SJCRH30 (cell line): Measurements from ENCODE around the gene ZNF791. TPM values are rescaled to one million over a fixed set of nuclear protein-coding genes. Genes with fewer than 3 reads are reported as not detected.
"Not testable (repeated sequence)": the region's sequence is repeated elsewhere in the genome, so short reads cannot be mapped to it uniquely, and the experiment has no call there.

Experiments used
- DNase-seq, 2 experiments: peaks; one replicate each; pipeline ENCODE4 v3.0.0-alpha.2; 2015 to 2020
- H3K27ac ChIP-seq: fragments of 250-450 bp; sonication (Bioruptor Pico); 2 replicates; pipeline ENCODE4 v1.5.1; 2020; ENCODE audit warnings: mild to moderate bottlenecking, moderate library complexity
- H3K27me3 ChIP-seq: fragments of 250-450 bp; sonication (Bioruptor Pico); 2 replicates; pipeline ENCODE4 v1.5.1; 2020; ENCODE audit warnings: mild to moderate bottlenecking, moderate library complexity
- H3K36me3 ChIP-seq: fragments of 250-450 bp; sonication (Bioruptor Pico); 2 replicates; pipeline ENCODE4 v1.5.1; 2020; ENCODE audit warnings: mild to moderate bottlenecking, moderate library complexity
- H3K4me1 ChIP-seq: fragments of 250-450 bp; sonication (Bioruptor Pico); 2 replicates; pipeline ENCODE4 v1.5.1; 2020; ENCODE audit warnings: mild to moderate bottlenecking, moderate library complexity
- H3K4me3 ChIP-seq: fragments of 250-450 bp; sonication (Bioruptor Pico); 2 replicates; pipeline ENCODE4 v1.5.1; 2020; ENCODE audit warnings: mild to moderate bottlenecking, moderate library complexity
- H3K9me3 ChIP-seq: fragments of 250-450 bp; sonication (Bioruptor Pico); replicated peaks from 2 replicates; pipeline ENCODE4 v1.5.1; 2020; ENCODE audit warnings: mild to moderate bottlenecking, moderate library complexity
- total RNA-seq: library from RNA; depleted of rRNA; stranded (reverse); fragments of >200 nt; shearing (Covaris generic); gene quantifications from 2 replicates; pipeline ENCODE4 v1.2.3, GENCODE V29; 2014; rRNA removed

ZNF791 gene
- total RNA-seq, result 25.0 and 25.7 TPM in 2 replicates

- H3K4me3 ChIP-seq, result peak within 1 kb of the TSS; percentile 92
- H3K36me3 ChIP-seq, result peaks cover 38% of the 10 kb centered on the region
- H3K4me1 ChIP-seq, result peaks cover 4% of the 10 kb centered on the region
- no peaks in the 10 kb centered on the region for H3K27me3 ChIP-seq
- H3K9me3 ChIP-seq, result no peaks in the 10 kb centered on the region
- DNase-seq, result peak; percentile 100
- H3K27ac ChIP-seq, result peak within 1 kb of the TSS; percentile 62
These were observed at the start of gene ZNF791, which contains the start of gene ZNF490 for GRCh38 chr19:12610540-12611360. TSS of gene ZNF791 (plus strand) at chr19:12610920. CDS start at chr19:12611080, 160 bp downstream. TSS of gene ZNF490 (minus strand) at chr19:12610813. CDS start at chr19:12610680, 133 bp downstream.

GRCh38 chr19:12564016-12564664 lies 46.6 kb upstream of the ZNF791 start:
- Histone ChIP-seq H3K36me3 (no peaks in the 10 kb centered on the region), H3K9me3 (no peaks in the 10 kb centered on the region; the same call in 1 of the 2 replicates), H3K27me3 (no peaks in the 10 kb centered on the region), H3K4me1 (no peaks in the 10 kb centered on the region), H3K4me3 (no peak overlapping the region), H3K27ac (no peak overlapping the region)
- peak; percentile 90 to 96 for DNase-seq

- H3K9me3 ChIP-seq, H3K4me1 ChIP-seq, H3K4me3 ChIP-seq, H3K27ac ChIP-seq, DNase-seq, H3K27me3 ChIP-seq, H3K36me3 ChIP-seq: not testable (repeated sequence)
These were observed 44.3 kb upstream of the ZNF791 start for GRCh38 chr19:12566380-12566779.

- Histone ChIP-seq H3K27me3 (no peaks in the 10 kb centered on the region), H3K9me3 (no peaks in the 10 kb centered on the region), H3K4me3 (no peak overlapping the region), H3K27ac (no peak overlapping the region), H3K4me1 (no peaks in the 10 kb centered on the region), H3K36me3 (no peaks in the 10 kb centered on the region)
- no peak for DNase-seq
These were observed 42.8 kb upstream of the ZNF791 start for GRCh38 chr19:12567951-12568350.

- DNase-seq, result no peak
These were observed 36.7 kb upstream of the ZNF791 start for GRCh38 chr19:12574036-12574435.

GRCh38 chr19:12578641-12579040 lies 32.1 kb upstream of the ZNF791 start:
- Histone ChIP-seq H3K36me3 (peaks cover 58% of the 10 kb centered on the region), H3K4me3 (no peak overlapping the region), H3K4me1 (no peaks in the 10 kb centered on the region), H3K9me3 (peaks cover 26% of the 10 kb centered on the region), H3K27me3 (no peaks in the 10 kb centered on the region), H3K27ac (no peak overlapping the region)
- DNase-seq, result no peak

More at GRCh38 chr19:12574036-12574435, 36.7 kb upstream of the ZNF791 start:
- H3K27me3 ChIP-seq, result no peaks in the 10 kb centered on the region
- H3K4me1 ChIP-seq, result no peaks in the 10 kb centered on the region
- H3K9me3 ChIP-seq, result no peaks in the 10 kb centered on the region
- peaks cover 22% of the 10 kb centered on the region for H3K36me3 ChIP-seq
- H3K4me3 ChIP-seq, result no peak overlapping the region
- no peak overlapping the region for H3K27ac ChIP-seq

- Histone ChIP-seq H3K27ac (no peak overlapping the region), H3K27me3 (no peaks in the 10 kb centered on the region), H3K4me1 (no peaks in the 10 kb centered on the region), H3K4me3 (no peak overlapping the region), H3K36me3 (peaks cover 58% of the 10 kb centered on the region), H3K9me3 (peaks cover 26% of the 10 kb centered on the region)
- no peak for DNase-seq
These were observed 30.5 kb upstream of the ZNF791 start for GRCh38 chr19:12580180-12580694.

GRCh38 chr19:12581100-12581499 lies 29.6 kb upstream of the ZNF791 start:
- Histone ChIP-seq H3K36me3 (peaks cover 58% of the 10 kb centered on the region), H3K27ac (no peak overlapping the region), H3K4me1 (no peaks in the 10 kb centered on the region), H3K4me3 (no peak overlapping the region), H3K9me3 (peaks cover 26% of the 10 kb centered on the region), H3K27me3 (no peaks in the 10 kb centered on the region)
- no peak for DNase-seq

- no peaks in the 10 kb centered on the region for H3K27me3 ChIP-seq
- H3K27ac ChIP-seq, result no peak overlapping the region
- H3K36me3 ChIP-seq, result peaks cover 15% of the 10 kb centered on the region
- no peak overlapping the region for H3K4me3 ChIP-seq
- H3K9me3 ChIP-seq, result no peaks in the 10 kb centered on the region
- no peaks in the 10 kb centered on the region for H3K4me1 ChIP-seq
- no peak for DNase-seq
These were observed 14.2 kb upstream of the ZNF791 start for GRCh38 chr19:12596485-12596884.

GRCh38 chr19:12596927-12597548 lies 13.7 kb upstream of the ZNF791 start:
- no peaks in the 10 kb centered on the region for H3K27me3 ChIP-seq
- H3K4me1 ChIP-seq, result no peaks in the 10 kb centered on the region
- H3K9me3 ChIP-seq, result no peaks in the 10 kb centered on the region
- DNase-seq, result no peak
- no peak overlapping the region for H3K4me3 ChIP-seq
- H3K36me3 ChIP-seq, result peaks cover 15% of the 10 kb centered on the region
- H3K27ac ChIP-seq, result no peak overlapping the region

GRCh38 chr19:12597594-12597993 lies 13.1 kb upstream of the ZNF791 start:
- no peak for DNase-seq
- Histone ChIP-seq H3K9me3 (no peaks in the 10 kb centered on the region), H3K27ac (no peak overlapping the region), H3K4me3 (no peak overlapping the region), H3K4me1 (no peaks in the 10 kb centered on the region), H3K36me3 (peaks cover 15% of the 10 kb centered on the region), H3K27me3 (no peaks in the 10 kb centered on the region)

- H3K4me1 ChIP-seq, result no peaks in the 10 kb centered on the region; the same call in 1 of the 2 replicates
- no peaks in the 10 kb centered on the region for H3K9me3 ChIP-seq
- no peak overlapping the region for H3K27ac ChIP-seq
- peaks cover 12% of the 10 kb centered on the region for H3K36me3 ChIP-seq
- H3K4me3 ChIP-seq, result no peak overlapping the region
- DNase-seq, result peak; percentile 24 to 46
- no peaks in the 10 kb centered on the region for H3K27me3 ChIP-seq
These were observed 7.0 kb upstream of the ZNF791 start for GRCh38 chr19:12603714-12604113.

- Histone ChIP-seq H3K4me3 (no peak overlapping the region), H3K4me1 (peaks cover 2% of the 10 kb centered on the region), H3K36me3 (peaks cover 3% of the 10 kb centered on the region; the same call in 1 of the 2 replicates), H3K9me3 (no peaks in the 10 kb centered on the region), H3K27me3 (no peaks in the 10 kb centered on the region), H3K27ac (no peak overlapping the region)
- DNase-seq, result no peak
These were observed 3.9 kb upstream of the ZNF791 start for GRCh38 chr19:12606796-12607195.

GRCh38 chr19:12607631-12608030 lies 3.1 kb upstream of the ZNF791 start:
- peaks cover 9% of the 10 kb centered on the region; the same call in 1 of the 2 replicates for H3K36me3 ChIP-seq
- H3K27me3 ChIP-seq, result no peaks in the 10 kb centered on the region
- H3K4me3 ChIP-seq, result no peak overlapping the region
- H3K4me1 ChIP-seq, result peaks cover 4% of the 10 kb centered on the region
- DNase-seq, result no peak
- no peak overlapping the region for H3K27ac ChIP-seq
- H3K9me3 ChIP-seq, result no peaks in the 10 kb centered on the region

GRCh38 chr19:12611361-12611699 lies 610 bp downstream of the ZNF791 start:
- Histone ChIP-seq H3K4me3 (peak overlapping the region; percentile 92), H3K9me3 (no peaks in the 10 kb centered on the region), H3K36me3 (peaks cover 41% of the 10 kb centered on the region), H3K4me1 (peaks cover 4% of the 10 kb centered on the region), H3K27ac (peak overlapping the region; percentile 62), H3K27me3 (no peaks in the 10 kb centered on the region)
- peak; percentile 86 to 91 for DNase-seq
